GM12878 (cell line): ENCODE data around the gene OPRM1. TPM values are rescaled to one million over a fixed set of nuclear protein-coding genes. Genes with fewer than 3 reads are reported as not detected.
A peak's percentile ranks its signal among the peaks of the same experiment; 100 is the strongest.

Experiments used
- ATAC-seq: fragments of 200-7000 bp; cut with Tn5 transposase; 3 replicates; pipeline ENCODE4 v1.9.1; 2020; ENCODE audit warnings: mild to moderate bottlenecking, moderate library complexity
- BruUV-seq: library from RNA; stranded (reverse); fragments of 400-500 nt; replicated peaks from 2 replicates; lab custom pipeline; 2021; lab: Mats Ljungman, UMichigan
- CTCF ChIA-PET: fragments of 300-600 bp; sonication (Branson Sonifier 250); formaldehyde crosslinking; extraction: SDS; loops from one replicate; lab custom pipeline; 2021; ENCODE audit warnings: inconsistent platforms; lab: Yijun Ruan, JAX
- POLR2A ChIA-PET: fragments of 350-600 bp; formaldehyde crosslinking; extraction: SDS; loops from one replicate; lab custom pipeline; 2021; ENCODE audit warnings: inconsistent platforms; lab: Charles Lee
- RAD21 ChIA-PET: fragments of 300-600 bp; sonication (Branson Sonifier 250); formaldehyde crosslinking; loops from one replicate; lab custom pipeline; 2023; ENCODE audit warnings: antibody characterized with exemption; ENCODE audit not compliant: unreplicated experiment; lab: Charles Lee
- SMC1A ChIA-PET: fragments of 300-600 bp; sonication (Branson Sonifier 250); formaldehyde crosslinking; loops from one replicate; lab custom pipeline; 2023; ENCODE audit not compliant: unreplicated experiment, uncharacterized antibody; lab: Charles Lee
- DNase-seq: peaks from one replicate; pipeline ENCODE4 v3.0.0-alpha.2; 2011; ENCODE audit warnings: low read depth, low spot score
- FAIRE-seq: peaks from 3 replicates; lab custom pipeline; 2011; peaks lifted over from hg19 to GRCh38; lab: Jason Lieb, UNC
- H2AFZ ChIP-seq: 2 replicates; pipeline ENCODE4 v1.6.0; 2011; ENCODE audit warnings: low read depth, low read length, control low read depth; ENCODE audit not compliant: control insufficient read depth
- H3K27ac ChIP-seq: 2 replicates; pipeline ENCODE4 v1.5.1; 2011; ENCODE audit warnings: control low read depth; ENCODE audit not compliant: control insufficient read depth, insufficient read depth
- H3K27me3 ChIP-seq, 2 experiments: replicated peaks in 1 of 2; 2 replicates each; pipeline versions ENCODE4 v1.6.0 to v1.6.1; 2011; ENCODE audit warnings: low read length in 1 of 2; ENCODE audit not compliant: control insufficient read depth in 2 of 2, insufficient read depth in 2 of 2
- H3K36me3 ChIP-seq, 2 experiments: 2 replicates each; pipeline ENCODE4 v1.5.1; 2011; ENCODE audit warnings: low read length in 1 of 2; ENCODE audit not compliant: control insufficient read depth in 2 of 2, insufficient read depth in 2 of 2
- H3K4me1 ChIP-seq: 2 replicates; pipeline ENCODE4 v1.6.1; 2011; ENCODE audit warnings: mild to moderate bottlenecking, low read length, moderate library complexity, mixed read lengths; ENCODE audit not compliant: control insufficient read depth, insufficient read depth
- H3K4me2 ChIP-seq: 2 replicates; pipeline ENCODE4 v1.6.0; 2011; ENCODE audit warnings: control low read depth; ENCODE audit not compliant: control insufficient read depth, insufficient read depth
- H3K4me3 ChIP-seq: fragments of 200-600 bp; sonication (generic); 2 replicates; pipeline ENCODE4 v1.5.1; 2016
- H3K79me2 ChIP-seq: 2 replicates; pipeline ENCODE4 v1.6.0; 2011; ENCODE audit warnings: low read length; ENCODE audit not compliant: control insufficient read depth, insufficient read depth
- H3K9ac ChIP-seq: 2 replicates; pipeline ENCODE4 v1.8.0; 2011; ENCODE audit warnings: low read length, control low read depth, mixed read lengths; ENCODE audit not compliant: control insufficient read depth, insufficient read depth
- H3K9me3 ChIP-seq: replicated peaks from 3 replicates; pipeline ENCODE4 v1.5.1; 2011; ENCODE audit warnings: mild to moderate bottlenecking, low read length; ENCODE audit not compliant: control insufficient read depth, insufficient read depth
- H4K20me1 ChIP-seq: 2 replicates; pipeline ENCODE4 v1.6.0; 2011; ENCODE audit not compliant: control insufficient read depth, insufficient read depth
- ESRRA ChIP-seq: IDR thresholded peaks from 2 replicates; pipeline ENCODE4 v1.6.1; 2012; ENCODE audit warnings: mild to moderate bottlenecking, low read length, improper control_type of control experiment
- IKZF1 ChIP-seq: fragments of 450-650 bp; conservative IDR thresholded peaks from 2 replicates; pipeline ENCODE4 v1.6.1; 2017; ENCODE audit warnings: antibody characterized with exemption, mild to moderate bottlenecking
- WGBS: methylation state at CpG from one replicate; pipeline ENCODE4 v1.1.6; 2016; ENCODE audit warnings: low lambda C conversion rate; ENCODE audit not compliant: insufficient replicate concordance, insufficient coverage; ENCODE audit errors: missing lambda C conversion rate; 5-methylcytosine and 5-hydroxymethylcytosine counted together
- in situ Hi-C: fragments of 300-500 bp; cut with MboI; formaldehyde crosslinking; loops from 9 replicates; pipeline ENCODE4 v1.14.3; 2018; ENCODE audit warnings: mixed read lengths
- intact Hi-C: fragments of 100-400 bp; cut with micrococcal nuclease; formaldehyde crosslinking; loops from one replicate; pipeline ENCODE4 v1.14.2; 2022; ENCODE audit not compliant: unreplicated experiment
- polyA plus RNA-seq, 11 experiments: library from polyadenylated mRNA; depleted of rRNA in 4 of 11; unstranded in 6 of 11; stranded (reverse) in 5 of 11; fragments of >200 nt; fragmentation: Nextera tagmentation in 4 of 11; fragmentation: Illumina TruSeq in 1 of 11; extraction: Ambion mirVana in 4 of 11; extraction: Trizol in 1 of 11; gene quantifications; 1 replicate in 1 of 11; 2 replicates in 10 of 11; pipeline versions ENCODE4 v1.2.1 to v1.2.3, GENCODE V29; 2011 to 2016; ENCODE audit warnings: inconsistent platforms in 2 of 11, missing spikeins in 2 of 11, low read depth in 1 of 11
- total RNA-seq, 4 experiments: library from RNA; depleted of rRNA in 3 of 4; stranded (reverse); fragments of >200 nt in 3 of 4; fragmentation: Illumina TruSeq in 1 of 4; extraction: Trizol in 1 of 4; gene quantifications; 2 replicates each; pipeline versions ENCODE4 v1.2.1 to v1.2.3, GENCODE V29; 2013 to 2021
- TF ChIP-seq, protein P1 (sequence below): fragments of 450-650 bp; IDR thresholded peaks from 2 replicates; pipeline ENCODE4 v1.6.1; 2017; ENCODE audit warnings: low read depth, mild to moderate bottlenecking, moderate library complexity

The OPRM1 gene
- total and polyA plus RNA-seq, 10 of the 15 experiments (the other 5 are each of a cell fraction or from before 2014, with no cell fraction given) = not detected

DNA sequence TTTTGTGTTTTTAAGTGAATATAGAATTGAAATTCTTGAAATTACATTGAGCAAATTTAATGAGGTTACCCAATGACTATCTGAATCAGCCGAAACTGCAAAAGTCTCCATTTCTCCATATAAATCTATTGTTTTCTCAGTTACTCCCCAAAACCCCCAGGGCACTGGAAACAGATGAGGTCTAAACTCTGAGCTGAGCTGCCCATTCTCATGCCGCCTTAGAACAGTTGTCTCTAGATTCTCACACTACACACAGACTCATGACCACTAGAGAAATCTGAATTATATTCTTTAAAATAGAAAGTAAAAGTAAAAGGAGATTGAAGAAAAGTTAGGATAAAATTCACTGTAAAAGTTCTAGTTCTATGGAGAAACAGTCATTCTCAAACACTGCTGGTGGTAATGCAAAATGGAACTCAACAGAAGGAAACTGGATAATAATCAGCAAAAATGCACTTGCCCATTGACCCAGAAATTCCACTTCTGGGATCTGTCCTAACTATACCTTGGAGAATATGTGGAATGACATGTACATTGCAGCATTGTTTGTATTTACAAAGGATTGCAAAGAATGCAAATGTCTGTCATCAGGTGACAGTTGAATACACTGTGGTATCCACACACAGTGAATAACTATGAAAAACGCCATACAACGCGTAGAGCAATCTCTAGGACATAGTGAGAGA, 192.0 kb downstream of the OPRM1 start:
- peaks cover 9% of the 10 kb centered on the region for H3K4me1 ChIP-seq
- no peaks in the 10 kb centered on the region for H3K27me3 ChIP-seq
- RAD21 ChIA-PET = interaction anchor here (1.0 to 2.0 kb wide), 4 partner anchors 14 to 74 kb away, joined by 4 to 6 read pairs (median 4); no protein-coding TSS in a partner anchor
- no peak overlapping the region for H3K9ac ChIP-seq
- CTCF ChIA-PET = interaction anchor here (0.6 to 1.7 kb wide), 2 partner anchors 42 to 452 kb away, joined by 3 read pairs; no protein-coding TSS in a partner anchor
- H3K4me2 ChIP-seq = peak overlapping the region; percentile 14; the same call in 1 of the 2 replicates
- FAIRE-seq (no peak), DNase-seq (no peak), ATAC-seq (peak; percentile 54)
- POLR2A ChIA-PET = interaction anchor here (1.0 kb wide), 1 partner anchor 10 kb away, joined by 3 read pairs; no protein-coding TSS in a partner anchor
- SMC1A ChIA-PET = interaction anchor here (1.3 to 10.9 kb wide), 5 partner anchors 8 to 74 kb away, joined by 3 to 152 read pairs (median 7); no protein-coding TSS in a partner anchor
- no TSS peak for BruUV-seq
- no peak overlapping the region for H3K4me3 ChIP-seq
- H2AFZ ChIP-seq = no peak overlapping the region
- in situ Hi-C loops (loop anchor here (25.0 kb wide), 1 partner anchor 1244 kb away; the partner anchor contains the start of gene FBXO5), intact Hi-C loops (loop anchor here (1.0 to 5.0 kb wide), 3 partner anchors 18 to 74 kb away; no protein-coding TSS in a partner anchor)
- peak overlapping the region; percentile 30; the same call in 1 of the 2 replicates for H3K27ac ChIP-seq
- no peaks in the 10 kb centered on the region for H4K20me1 ChIP-seq
- whole genome bisulfite sequencing = 82% methylated on average over 5 of the region's 5 CpGs
- H3K9me3 ChIP-seq = no peaks in the 10 kb centered on the region; the same call in 2 of the 3 replicates
- H3K36me3 ChIP-seq = peaks cover 0 to 4% of the 10 kb centered on the region in 2 experiments; a peak in 2 of 4 replicates
- peaks cover 46% of the 10 kb centered on the region for H3K79me2 ChIP-seq
- TF ChIP-seq, protein P1, sequence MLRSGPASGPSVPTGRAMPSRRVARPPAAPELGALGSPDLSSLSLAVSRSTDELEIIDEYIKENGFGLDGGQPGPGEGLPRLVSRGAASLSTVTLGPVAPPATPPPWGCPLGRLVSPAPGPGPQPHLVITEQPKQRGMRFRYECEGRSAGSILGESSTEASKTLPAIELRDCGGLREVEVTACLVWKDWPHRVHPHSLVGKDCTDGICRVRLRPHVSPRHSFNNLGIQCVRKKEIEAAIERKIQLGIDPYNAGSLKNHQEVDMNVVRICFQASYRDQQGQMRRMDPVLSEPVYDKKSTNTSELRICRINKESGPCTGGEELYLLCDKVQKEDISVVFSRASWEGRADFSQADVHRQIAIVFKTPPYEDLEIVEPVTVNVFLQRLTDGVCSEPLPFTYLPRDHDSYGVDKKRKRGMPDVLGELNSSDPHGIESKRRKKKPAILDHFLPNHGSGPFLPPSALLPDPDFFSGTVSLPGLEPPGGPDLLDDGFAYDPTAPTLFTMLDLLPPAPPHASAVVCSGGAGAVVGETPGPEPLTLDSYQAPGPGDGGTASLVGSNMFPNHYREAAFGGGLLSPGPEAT = 0 out of 2 replicates have a peak, but pooled peaks have one; percentile 38
- TF ChIP-seq ESRRA = no peak
- TF ChIP-seq IKZF1 = peak; percentile 25; the same call in 1 of the 2 replicates
